Activated CD4-positive, alpha-beta T cell treated with anti-CD3 and anti-CD28 coated beads, Interleukin-2, amount 50 U/mL, for 24 hours (primary cell): ENCODE measurements around the gene MRC2.
A peak's percentile ranks its signal among the peaks of the same experiment; 100 is the strongest.

Experiments used
- DNase-seq, 2 donors: peaks; one replicate each; pipeline ENCODE4 v3.0.0-alpha.2; 2020; ENCODE audit warnings: low read depth in 1 of 2, low spot score in 1 of 2

Gene MRC2

GRCh38 chr17:62631086-62631935 is 3.8 kb downstream of the MRC2 start:
- DNase-seq, result no peak

DNA sequence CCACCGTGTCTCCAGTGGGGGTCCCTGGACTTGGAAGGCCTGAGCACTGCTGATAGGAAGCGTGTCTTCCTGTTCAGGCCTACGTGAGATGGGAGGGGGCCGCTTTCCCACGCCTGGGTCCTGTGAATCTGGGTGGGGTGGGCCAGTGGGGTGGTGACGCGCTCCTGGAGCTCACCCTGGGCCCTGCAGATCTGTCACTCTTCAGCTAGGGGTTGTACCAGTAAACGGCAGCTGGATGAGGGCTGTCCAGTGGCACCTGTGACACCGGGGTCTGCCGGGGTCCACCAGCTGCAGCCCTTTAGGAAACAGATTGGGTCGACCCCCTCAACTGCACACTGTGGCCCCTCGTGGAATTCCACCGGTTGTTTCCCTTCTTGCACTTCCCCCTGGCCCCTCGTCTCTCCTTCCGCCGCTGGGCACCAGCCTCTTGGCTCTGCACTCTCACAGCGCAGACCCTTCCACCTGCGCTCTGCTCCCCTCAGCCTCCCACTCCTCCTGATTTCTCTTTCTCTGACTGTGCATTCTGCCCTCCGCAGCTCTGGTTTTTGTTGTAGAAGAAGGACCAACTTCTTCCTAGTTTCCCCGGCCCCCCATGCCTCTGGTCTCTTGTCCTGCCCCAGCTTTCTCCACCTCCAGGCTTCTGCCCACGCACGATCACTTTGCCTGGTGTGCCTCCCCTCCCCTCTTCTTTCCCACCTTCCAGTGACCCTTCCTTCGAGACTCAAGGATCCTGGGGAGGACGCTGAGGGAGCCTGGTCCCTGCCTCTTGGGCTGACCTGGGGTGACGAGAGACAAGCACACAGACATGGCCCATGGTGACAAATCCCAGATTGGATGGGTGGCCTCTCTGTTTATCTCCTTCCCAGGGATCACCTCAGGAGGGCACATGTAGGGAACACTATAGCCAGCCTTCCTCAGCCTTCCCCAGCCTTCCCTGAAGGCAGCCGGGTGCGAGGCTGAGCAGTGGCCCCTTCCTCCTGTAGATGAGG is 4.8 kb downstream of the MRC2 start:
- DNase-seq, result no peak

- no peak for DNase-seq
Observed at GRCh38 chr17:62637809-62638208, 10.3 kb downstream of the MRC2 start.

- DNase-seq, result no peak
Observed at GRCh38 chr17:62641153-62641552, 13.7 kb downstream of the MRC2 start.

DNA sequence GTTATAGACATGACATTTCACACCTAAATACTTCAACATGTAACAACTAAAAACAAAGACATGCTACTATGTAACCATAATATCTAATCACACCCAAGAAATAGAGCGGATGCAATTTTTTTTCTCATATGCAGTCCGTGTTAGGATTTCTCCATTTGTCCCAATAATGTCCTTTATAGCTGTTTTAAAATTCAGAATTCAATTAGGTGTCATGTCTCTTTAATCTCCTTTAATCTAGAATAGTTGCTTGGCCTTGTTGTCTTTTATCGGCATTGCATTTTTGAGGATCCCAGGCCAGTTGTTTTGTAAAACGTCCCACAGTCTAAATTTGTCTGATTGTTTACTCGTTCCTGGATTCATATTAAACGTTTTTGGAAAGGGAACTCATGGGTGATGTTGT is 14.5 kb downstream of the MRC2 start:
- DNase-seq, result no peak

DNA sequence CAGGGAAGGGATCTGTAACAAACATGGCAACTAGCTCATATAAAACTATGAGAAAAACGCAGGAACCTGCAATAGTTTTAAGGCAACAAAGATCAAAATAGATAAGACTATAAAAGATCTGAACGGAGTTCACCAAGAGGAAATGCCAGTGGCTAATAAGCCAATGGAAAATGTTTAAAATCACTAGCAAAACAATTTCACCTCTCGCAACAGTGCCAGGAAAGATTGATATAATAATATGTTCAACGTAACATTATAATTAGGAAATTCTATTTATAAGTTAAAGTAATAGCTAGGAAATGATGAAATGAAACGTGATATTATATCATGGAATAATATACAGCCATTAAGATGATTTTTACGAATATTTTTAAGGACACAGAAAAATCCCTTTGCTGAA is 16.0 kb downstream of the MRC2 start:
- DNase-seq, result no peak

DNA sequence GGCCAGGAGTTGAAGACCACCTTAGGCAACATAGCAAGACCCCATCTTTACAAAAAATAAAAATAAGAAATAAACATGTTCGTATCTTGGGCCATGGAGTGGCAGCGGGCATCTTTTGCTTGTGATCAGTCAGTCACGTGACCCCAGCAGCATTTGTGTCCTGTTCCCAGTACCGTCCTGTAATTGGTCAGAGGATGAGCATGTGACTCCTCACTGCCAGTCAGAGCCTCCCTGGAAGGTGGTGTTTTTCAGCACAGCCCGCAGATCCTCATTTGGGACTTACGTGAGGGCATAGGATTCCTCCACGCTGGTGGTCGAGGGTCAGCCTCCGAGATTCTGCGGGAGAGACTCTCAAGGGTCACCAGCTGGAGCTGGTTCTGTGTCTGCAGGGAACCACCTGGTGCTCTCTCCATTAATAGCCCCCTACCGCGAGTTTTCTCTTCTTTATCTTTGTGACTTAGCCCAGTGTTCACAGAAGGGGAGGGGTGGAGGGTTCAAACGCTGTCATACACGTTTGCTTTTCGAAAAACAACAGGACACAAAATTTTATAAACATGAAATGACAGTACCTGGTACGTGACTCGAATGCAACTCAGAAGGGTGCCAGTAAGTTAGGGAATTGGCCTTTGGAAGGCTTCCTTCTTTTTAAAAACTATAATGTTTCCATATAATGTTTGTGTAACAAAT is 17.2 kb downstream of the MRC2 start:
- DNase-seq, result no peak

DNA sequence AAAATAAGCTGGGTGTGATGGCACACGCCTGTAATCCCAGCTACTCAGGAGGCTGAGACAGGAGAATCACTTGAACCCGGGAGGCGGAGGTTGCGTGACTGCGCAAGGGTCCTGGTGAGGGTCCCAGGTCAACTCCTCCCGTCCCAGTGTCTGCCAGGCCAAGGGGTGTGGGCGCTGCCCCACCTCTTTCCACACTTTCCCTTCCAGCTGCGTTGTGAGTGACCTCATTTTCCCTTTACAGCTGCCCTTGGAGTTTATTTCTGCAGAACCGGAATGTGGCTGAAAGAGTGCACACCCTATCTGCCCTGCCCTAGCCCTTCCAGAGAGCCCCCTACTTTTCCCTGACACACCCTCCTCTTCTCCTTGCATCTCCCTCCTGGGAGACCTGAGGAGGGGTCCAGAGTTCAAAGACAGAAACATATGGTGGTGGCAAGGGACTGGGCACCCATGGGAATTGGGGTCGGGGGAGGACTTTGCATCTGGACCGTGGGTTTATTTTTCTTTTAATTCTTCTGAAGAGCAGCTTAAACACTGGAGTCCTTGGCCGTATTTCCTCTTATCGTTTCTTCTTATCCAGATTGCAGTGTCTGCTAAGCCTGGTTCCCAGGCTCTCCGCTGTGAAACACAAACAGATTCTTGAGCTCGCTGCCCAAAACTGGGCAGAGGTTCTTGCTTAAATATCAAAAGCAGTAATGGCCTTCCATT is 20.9 kb downstream of the MRC2 start:
- no peak for DNase-seq

DNA sequence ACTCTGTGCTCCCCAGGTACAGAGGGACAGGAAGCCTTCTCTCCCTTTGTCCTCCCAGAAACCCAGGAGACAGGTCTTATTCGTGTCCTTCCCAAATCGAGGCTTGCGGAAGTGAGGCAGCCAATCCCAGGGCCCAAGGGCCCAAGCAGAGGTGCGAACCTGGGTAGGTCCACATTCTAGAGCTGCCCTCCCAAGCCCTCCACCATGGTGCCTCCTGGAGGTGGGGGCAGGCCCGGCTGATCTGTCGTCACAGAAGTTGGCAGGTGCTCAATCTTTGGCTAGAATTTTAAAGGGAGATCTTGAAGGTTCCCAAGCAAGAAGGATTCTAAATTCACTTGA is 21.5 kb downstream of the MRC2 start:
- DNase-seq, result no peak

DNA sequence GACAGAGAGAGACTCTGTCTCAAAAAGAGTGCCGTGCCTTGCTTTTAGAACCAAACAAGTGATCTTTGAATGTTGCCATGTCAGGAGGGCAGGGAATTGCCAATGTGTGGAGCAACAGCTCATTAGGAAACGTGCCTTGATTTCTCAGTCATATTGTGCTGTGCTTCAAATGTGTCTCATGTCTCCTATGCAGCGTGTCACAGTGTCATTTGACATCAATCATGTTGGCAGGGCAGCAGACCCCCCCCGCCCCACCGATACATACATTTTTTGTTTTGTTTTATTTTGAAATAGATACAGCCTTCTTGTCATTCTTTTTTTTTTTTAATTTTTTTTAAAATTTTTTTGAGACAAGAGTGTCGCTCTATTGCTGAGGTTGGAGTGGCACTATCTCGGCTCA is 22.1 kb downstream of the MRC2 start:
- DNase-seq, result no peak

DNA sequence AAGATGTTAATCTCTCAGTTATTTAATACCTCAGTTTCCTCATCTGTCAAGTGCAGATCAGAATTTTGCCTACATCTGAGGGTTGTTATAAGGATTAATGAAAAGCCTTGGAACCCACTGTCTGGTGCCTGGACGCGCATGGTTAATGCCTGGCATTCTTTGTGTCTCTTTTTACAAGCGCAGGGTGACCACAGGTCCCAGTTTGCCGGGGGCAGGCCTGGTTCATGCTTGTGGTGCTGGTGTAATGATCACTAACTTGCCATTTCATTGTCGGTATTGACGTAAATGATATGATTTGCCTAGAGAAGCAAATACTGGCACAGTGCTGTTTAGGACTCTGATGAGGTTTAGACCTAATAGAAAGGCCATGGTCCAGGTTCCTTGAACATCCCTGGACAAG is 23.1 kb downstream of the MRC2 start:
- no peak for DNase-seq

DNA sequence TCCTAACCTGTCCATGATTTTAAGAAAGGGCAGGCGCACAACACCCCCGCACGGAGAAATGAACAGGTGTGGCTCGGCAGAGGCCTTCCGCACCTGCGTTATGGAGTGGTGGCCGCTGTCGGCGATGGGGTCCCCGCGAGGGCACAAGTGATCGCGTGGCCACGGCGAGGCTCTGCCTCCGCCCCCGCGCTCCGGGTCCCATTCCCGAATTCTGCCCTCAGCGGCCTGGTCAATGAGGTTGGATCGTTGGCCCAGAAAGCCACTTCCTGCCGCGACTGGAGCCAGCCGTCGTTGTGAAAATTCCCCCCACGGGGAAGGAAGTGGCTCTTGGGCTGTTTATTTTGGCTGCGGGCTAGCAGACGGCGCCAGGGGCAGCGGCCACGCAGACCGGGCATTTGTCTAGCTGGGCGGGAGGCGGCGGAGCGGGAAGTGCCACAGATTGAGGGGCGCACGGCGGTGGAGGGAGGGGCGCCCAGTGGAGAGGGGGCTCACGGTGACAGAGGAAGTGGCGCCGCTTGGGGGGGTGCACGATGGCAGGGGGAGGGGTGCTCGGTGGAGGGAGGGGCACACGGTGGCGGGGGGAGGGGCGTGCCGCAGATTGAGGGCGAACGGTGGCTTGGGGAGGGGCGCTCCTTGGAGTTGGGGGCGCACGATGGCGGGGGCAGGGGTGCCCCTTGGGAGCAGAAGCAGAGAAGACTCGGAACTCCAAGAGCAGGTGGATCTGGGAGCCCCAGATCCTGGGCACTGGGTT is 25.0 kb downstream of the MRC2 start:
- no peak for DNase-seq

DNA sequence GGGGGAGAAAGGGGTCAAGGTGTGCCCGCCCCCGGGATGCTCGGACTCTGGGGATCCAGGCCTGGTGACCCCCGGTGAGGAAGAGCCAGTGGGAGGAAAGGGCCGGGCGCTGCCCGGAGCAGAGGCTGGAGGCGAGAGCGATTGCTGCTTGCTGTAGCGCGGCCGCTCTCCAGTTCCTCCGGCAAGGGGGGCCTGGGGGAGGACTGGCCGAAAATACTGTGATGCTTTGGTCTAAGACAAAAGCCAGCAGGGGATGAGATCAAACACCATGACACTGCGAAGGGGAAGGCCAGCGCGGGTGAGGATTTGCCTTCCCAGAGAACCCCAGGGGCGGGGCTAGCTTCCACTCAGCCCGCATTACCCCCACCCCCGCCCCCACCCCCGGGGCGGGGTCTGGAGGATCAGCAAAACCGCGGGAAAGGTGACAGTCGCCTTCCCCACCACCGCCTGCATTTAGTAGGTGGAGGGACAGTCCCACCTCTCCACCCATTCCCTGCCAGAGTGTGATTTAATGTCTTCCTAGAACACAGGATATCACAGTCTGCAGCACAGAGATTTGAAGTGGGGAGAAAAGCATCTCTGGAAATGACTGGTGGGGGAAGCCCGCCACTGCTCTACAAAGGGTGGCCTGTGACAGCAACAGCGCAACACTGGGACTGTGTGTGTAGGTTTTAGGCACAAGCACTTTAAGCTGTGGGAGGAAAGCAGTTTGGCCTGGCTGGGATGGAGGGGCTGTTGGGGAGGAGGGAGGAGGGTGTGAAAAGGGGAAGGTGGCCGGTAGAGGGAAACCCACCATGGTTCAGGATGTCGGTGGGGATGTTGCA is 25.7 kb downstream of the MRC2 start:
- peak; percentile 79 to 91 for DNase-seq

DNA sequence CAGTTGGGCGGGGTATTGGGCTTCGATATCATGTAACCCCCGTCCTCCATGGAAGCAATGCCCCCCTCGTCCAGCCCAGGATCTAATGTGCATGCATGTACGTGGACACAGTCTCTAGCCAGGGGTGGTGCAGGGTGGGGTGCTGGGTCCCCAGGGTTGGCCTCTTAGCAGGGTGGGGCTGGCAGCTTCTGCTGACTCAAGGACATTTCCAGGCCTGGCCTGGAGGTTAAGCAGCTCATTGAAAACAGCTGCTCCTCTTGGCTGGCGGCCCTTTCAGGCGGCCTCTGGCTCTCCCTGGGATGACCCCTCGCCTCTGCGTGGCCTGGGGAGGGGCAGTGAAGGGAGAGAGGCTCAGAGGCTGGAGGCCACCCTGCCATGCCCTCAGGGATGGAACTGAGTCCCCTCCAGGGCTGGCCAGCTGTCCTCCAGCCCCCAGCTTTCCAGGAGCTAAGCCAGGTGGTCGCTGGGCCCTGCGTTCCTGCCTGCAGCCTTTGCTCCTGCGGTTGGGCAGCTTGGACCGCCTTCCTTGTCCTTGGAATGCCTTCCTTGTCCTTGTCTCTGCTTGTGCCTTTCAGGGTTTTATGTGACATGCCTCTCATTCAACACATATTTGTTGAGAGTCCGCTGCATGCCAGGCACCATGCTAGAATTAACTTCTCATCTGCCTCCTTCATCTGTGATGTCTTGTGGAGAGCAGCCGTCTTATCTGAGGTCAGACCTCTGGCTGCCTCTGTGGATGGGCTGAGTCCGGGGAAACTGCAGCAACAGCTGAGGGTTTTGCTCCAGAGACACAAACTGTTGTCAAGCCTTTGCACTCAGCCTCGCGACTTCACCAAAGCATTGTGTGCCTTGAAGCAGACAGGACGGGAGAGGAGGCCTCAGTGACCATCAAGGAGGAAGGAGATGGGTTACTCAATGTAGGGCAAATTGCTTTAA is 26.6 kb downstream of the MRC2 start:
- no peak for DNase-seq

DNA sequence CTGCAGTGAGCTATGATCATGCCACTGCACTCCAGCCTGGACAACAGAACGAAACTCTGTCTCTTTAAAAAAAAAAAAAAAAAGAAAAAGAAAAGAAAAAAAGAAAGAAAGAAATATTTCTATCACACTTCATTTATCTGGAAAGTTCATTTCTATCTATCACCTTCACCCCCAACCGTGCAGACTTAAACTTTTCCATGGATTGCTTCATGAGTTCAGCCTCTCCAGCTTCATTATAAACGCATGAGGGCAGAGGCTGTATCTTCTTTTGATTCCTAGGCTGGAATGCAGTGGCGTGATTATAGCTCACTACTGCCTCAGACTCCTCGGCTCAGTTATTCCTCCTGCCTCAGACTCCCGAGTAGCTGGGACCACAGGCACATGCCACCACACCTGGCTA is 28.2 kb downstream of the MRC2 start:
- DNase-seq, result no peak

- DNase-seq, result no peak
Observed at GRCh38 chr17:62656446-62656845, 29.0 kb downstream of the MRC2 start.

GRCh38 chr17:62657145-62657665 is 29.7 kb downstream of the MRC2 start:
- no peak for DNase-seq

DNA sequence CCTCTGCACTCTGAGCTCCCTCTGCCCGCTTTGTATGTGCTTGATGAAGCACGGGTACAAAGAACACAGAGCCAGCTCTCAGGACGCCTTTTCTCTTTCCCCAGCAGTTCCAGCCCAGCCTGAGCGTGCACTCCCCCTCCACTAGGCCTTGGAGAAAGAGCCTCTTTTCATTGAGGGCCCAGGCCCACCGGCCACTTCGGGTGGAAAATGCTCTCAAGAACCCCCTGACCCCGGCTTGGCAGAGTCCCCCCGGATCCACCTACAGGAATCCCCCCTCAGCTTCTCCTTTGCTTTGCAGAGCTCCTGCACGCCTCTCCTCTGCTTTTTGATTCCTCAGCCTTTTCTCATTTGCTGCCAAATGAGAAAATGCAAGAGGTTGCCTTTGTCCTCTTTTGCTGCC is 30.2 kb downstream of the MRC2 start:
- DNase-seq, result no peak
